Measurements from ENCODE around the gene MT1B. TPM values are rescaled to one million over a fixed set of nuclear protein-coding genes. Genes with fewer than 3 reads are reported as not detected.
A peak's percentile ranks its signal among the peaks of the same experiment; 100 is the strongest.

The MT1B gene
- total RNA-seq, 6 experiments from 2014 or later, result not detected

- TF ChIP-seq, protein P1, sequence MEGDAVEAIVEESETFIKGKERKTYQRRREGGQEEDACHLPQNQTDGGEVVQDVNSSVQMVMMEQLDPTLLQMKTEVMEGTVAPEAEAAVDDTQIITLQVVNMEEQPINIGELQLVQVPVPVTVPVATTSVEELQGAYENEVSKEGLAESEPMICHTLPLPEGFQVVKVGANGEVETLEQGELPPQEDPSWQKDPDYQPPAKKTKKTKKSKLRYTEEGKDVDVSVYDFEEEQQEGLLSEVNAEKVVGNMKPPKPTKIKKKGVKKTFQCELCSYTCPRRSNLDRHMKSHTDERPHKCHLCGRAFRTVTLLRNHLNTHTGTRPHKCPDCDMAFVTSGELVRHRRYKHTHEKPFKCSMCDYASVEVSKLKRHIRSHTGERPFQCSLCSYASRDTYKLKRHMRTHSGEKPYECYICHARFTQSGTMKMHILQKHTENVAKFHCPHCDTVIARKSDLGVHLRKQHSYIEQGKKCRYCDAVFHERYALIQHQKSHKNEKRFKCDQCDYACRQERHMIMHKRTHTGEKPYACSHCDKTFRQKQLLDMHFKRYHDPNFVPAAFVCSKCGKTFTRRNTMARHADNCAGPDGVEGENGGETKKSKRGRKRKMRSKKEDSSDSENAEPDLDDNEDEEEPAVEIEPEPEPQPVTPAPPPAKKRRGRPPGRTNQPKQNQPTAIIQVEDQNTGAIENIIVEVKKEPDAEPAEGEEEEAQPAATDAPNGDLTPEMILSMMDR (IDR thresholded peaks at IDR 0.05), result no peak
- Mint-ChIP-seq H3K4me1 (ENCODE audit: low read depth) (peaks cover 27% of the 10 kb centered on the region), H3K27me3 (ENCODE audit: insufficient read depth) (peaks cover 23% of the 10 kb centered on the region), H3K4me3 (no peak overlapping the region), H3K36me3 (ENCODE audit: low read depth) (no peaks in the 10 kb centered on the region), H3K9me3 (no peaks in the 10 kb centered on the region), H3K27ac (no peak overlapping the region)
- no peak for DNase-seq
These were observed 28.1 kb downstream of the MT1B start for GRCh38 chr16:56679818-56680217.

DNA sequence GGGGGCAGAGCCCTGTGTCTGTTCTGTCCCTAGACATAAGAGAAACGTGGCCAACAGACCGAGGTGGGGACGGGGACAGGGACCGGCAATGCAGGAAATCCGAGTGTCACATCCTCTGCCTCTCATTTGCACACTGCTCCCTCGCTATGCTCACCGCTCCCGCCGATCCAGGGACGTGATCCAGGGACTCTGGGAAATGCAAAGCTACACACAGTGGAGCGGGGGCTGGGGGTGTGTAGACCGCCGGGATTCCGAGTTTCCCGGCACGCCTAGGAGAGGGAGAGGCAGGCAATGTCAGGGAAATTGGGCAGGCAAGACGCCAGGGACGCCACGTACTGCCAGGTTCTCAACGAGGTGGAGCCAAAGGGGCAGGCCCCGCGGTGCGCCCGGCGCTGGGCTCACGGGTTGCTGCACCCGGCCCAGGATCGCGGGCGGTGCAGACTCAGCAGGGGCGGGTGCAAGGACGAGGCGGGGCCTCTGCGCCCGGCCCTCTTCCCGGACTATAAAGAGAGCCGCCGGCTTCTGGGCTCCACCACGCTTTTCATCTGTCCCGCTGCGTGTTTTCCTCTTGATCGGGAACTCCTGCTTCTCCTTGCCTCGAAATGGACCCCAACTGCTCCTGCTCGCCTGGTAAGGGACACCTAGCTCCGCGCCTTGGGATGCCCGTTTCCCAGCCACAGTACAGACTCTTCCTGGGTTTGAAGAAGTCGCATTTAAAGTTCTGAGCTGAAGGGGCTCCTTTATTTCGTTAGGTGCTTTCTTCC is 30.4 kb downstream of the MT1B start, which contains the start of gene MT1X:
MT1X (plus strand) TSS at position 532 of the 764 bp plus-strand sequence; CDS start at position 603, 71 bp downstream.
- H3K27ac Mint-ChIP-seq, result peak within 1 kb of the TSS; percentile 87
- peak within 1 kb of the TSS; percentile 93 for H3K4me3 Mint-ChIP-seq
- H3K27me3 Mint-ChIP-seq (ENCODE audit: insufficient read depth), result peaks cover 6% of the 10 kb centered on the region
- peaks cover 12% of the 10 kb centered on the region for H3K9me3 Mint-ChIP-seq
- H3K4me1 Mint-ChIP-seq (ENCODE audit: low read depth), result peaks cover 27% of the 10 kb centered on the region
- peaks cover 7% of the 10 kb centered on the region for H3K36me3 Mint-ChIP-seq (ENCODE audit: low read depth)
- peak; percentile 77 for DNase-seq
- TF ChIP-seq, protein P1 (IDR thresholded peaks at IDR 0.05), result no peak

DNA sequence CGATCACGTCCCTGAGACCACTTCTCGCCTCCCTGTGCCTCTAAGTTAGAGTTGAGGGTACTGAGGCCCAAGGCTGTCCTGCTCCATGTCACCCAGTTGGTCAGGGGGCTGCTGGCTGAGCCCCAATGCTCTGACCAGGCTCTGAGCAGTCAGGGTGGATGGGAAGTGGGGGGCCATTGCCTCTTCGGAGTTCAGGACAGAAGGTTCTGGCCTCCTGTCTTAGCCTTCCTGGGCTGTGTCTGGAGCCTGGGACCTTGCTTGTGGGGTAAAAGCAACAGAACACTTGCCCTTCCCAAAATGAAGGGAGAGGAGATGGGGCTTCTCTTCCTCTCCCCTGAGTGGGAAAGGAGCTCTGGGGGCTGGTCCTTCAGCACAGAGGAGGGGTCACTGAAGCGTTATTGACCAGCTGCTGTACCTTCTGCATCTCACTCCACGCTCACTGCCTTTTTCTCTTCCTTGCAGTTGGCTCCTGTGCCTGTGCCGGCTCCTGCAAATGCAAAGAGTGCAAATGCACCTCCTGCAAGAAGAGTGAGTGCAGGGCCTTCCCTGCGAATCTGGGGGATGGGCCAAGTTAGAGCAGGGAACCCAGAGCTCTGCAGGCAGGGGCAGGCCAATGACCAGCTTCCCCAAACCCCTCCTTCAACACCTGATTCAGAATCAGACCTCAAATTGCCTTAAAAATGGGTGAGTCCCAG is 31.2 kb downstream of the MT1B start:
- H3K27me3 Mint-ChIP-seq (ENCODE audit: insufficient read depth), result no peaks in the 10 kb centered on the region; the same call in none of the 2 replicates
- H3K36me3 Mint-ChIP-seq (ENCODE audit: low read depth), result peaks cover 7% of the 10 kb centered on the region
- peaks cover 27% of the 10 kb centered on the region for H3K4me1 Mint-ChIP-seq (ENCODE audit: low read depth)
- TF ChIP-seq, protein P1 (IDR thresholded peaks at IDR 0.05), result no peak
- H3K4me3 Mint-ChIP-seq, result peak overlapping the region; percentile 93
- DNase-seq, result no peak
- H3K27ac Mint-ChIP-seq, result peak overlapping the region; percentile 69
- H3K9me3 Mint-ChIP-seq, result peaks cover 12% of the 10 kb centered on the region

- peak overlapping the region; percentile 93 for H3K4me3 Mint-ChIP-seq
These were observed 31.9 kb downstream of the MT1B start for GRCh38 chr16:56683424-56684172.

More at GRCh38 chr16:56683424-56684172, 31.9 kb downstream of the MT1B start:
- no peak for DNase-seq
- H3K27me3 Mint-ChIP-seq (ENCODE audit: insufficient read depth), result no peaks in the 10 kb centered on the region; the same call in none of the 2 replicates
- no peak overlapping the region for H3K27ac Mint-ChIP-seq
- peaks cover 7% of the 10 kb centered on the region for H3K36me3 Mint-ChIP-seq (ENCODE audit: low read depth)
- TF ChIP-seq, protein P1 (IDR thresholded peaks at IDR 0.05), result no peak
- peaks cover 12% of the 10 kb centered on the region for H3K9me3 Mint-ChIP-seq
- peaks cover 27% of the 10 kb centered on the region for H3K4me1 Mint-ChIP-seq (ENCODE audit: low read depth)
